D721Med (cell line): Measurements from ENCODE around the gene NCKAP5.

Experiments
- DNase-seq: peaks from one replicate; pipeline ENCODE4 v3.0.0; 2011; ENCODE audit warnings: low spot score; ENCODE audit not compliant: insufficient read length
- FAIRE-seq: peaks from 2 replicates; lab custom pipeline; 2011; peaks lifted over from hg19 to GRCh38; lab: Jason Lieb, UNC
- CTCF ChIP-seq: IDR thresholded peaks from 2 replicates; pipeline ENCODE4 v1.5.1; 2012; ENCODE audit warnings: mild to moderate bottlenecking, control low read depth; ENCODE audit not compliant: insufficient read depth; ENCODE audit errors: missing control alignments

NCKAP5 gene

GRCh38 chr2:133157141-133157540 is 411.1 kb downstream of the NCKAP5 start:
- TF ChIP-seq CTCF, result no peak
- DNase-seq (no peak), FAIRE-seq (no peak)

GRCh38 chr2:133152801-133153200 is 415.5 kb downstream of the NCKAP5 start:
- DNase-seq, result no peak
- no peak for TF ChIP-seq CTCF
- FAIRE-seq, result no peak

GRCh38 chr2:133148187-133148586 is 420.1 kb downstream of the NCKAP5 start:
- no peak for DNase-seq
- no peak for TF ChIP-seq CTCF
- no peak for FAIRE-seq

- FAIRE-seq (no peak), DNase-seq (no peak)
- TF ChIP-seq CTCF, result no peak
Measured at GRCh38 chr2:133146893-133147292, 421.4 kb downstream of the NCKAP5 start.

- FAIRE-seq (no peak), DNase-seq (no peak)
- no peak for TF ChIP-seq CTCF
Measured at GRCh38 chr2:133143645-133144044, 424.6 kb downstream of the NCKAP5 start.

- TF ChIP-seq CTCF, result no peak
- no peak for DNase-seq
- no peak for FAIRE-seq
Measured at GRCh38 chr2:133142087-133142486, 426.2 kb downstream of the NCKAP5 start.

- DNase-seq, result no peak
- no peak for TF ChIP-seq CTCF
- FAIRE-seq, result no peak
Measured at GRCh38 chr2:133140620-133141019, 427.6 kb downstream of the NCKAP5 start.
